HCT116 (cell line): Measurements from ENCODE around the gene TEKT3. TPM values are rescaled to one million over a fixed set of nuclear protein-coding genes. Genes with fewer than 3 reads are reported as not detected.

Source experiments
- ATAC-seq: fragments of 200-7000 bp; cut with Tn5 transposase; 2 replicates; pipeline ENCODE4 v1.9.1; 2020; ENCODE audit warnings: mild to moderate bottlenecking, moderate library complexity
- BruUV-seq: library from RNA; stranded (reverse); fragments of 400-500 nt; replicated peaks from 2 replicates; lab custom pipeline; 2021; lab: Mats Ljungman, UMichigan
- CTCF ChIA-PET: fragments of 300-600 bp; sonication (Branson Sonifier 250); formaldehyde crosslinking; loops from one replicate; lab custom pipeline; 2021; ENCODE audit warnings: antibody characterized with exemption; lab: Charles Lee
- POLR2A ChIA-PET: fragments of 300-600, 350-600 bp; sonication (Branson Sonifier 250); formaldehyde crosslinking; loops from one replicate; lab custom pipeline; 2021; ENCODE audit warnings: antibody characterized with exemption; lab: Charles Lee
- RAD21 ChIA-PET, 2 experiments: fragments of 300-600 bp; sonication (Branson Sonifier 250); formaldehyde crosslinking; loops; one replicate each; lab custom pipeline; 2023; ENCODE audit warnings: low total read pairs in 2 of 2; ENCODE audit not compliant: uncharacterized antibody in 2 of 2, unreplicated experiment in 2 of 2, low non-redundant PET in 1 of 2; lab: Charles Lee
- DNase-seq: peaks from one replicate; pipeline ENCODE4 v3.0.0-alpha.2; 2010; ENCODE audit warnings: low read depth, low spot score
- H2AFZ ChIP-seq: fragments of 200-600 bp; shearing (Covaris generic), sonication (generic); 2 replicates; pipeline ENCODE4 v1.6.1; 2017; ENCODE audit warnings: low read depth, mixed run types, mixed read lengths, antibody characterized with exemption, low read length; ENCODE audit not compliant: poor library complexity, severe bottlenecking
- H3K27ac ChIP-seq: 2 replicates; pipeline ENCODE4 v1.5.1; 2012; ENCODE audit warnings: low read depth, low read length
- H3K27me3 ChIP-seq: fragments of 200-600 bp; sonication (generic); 2 replicates; pipeline ENCODE4 v1.6.1; 2016; ENCODE audit warnings: mixed run types, low read length, mixed read lengths; ENCODE audit not compliant: insufficient read depth
- H3K36me3 ChIP-seq, 2 experiments: fragments of 200-500 bp in 1 of 2; fragments of 200-600 bp in 1 of 2; sonication (Bioruptor generic) in 1 of 2; sonication (generic) in 1 of 2; 2 replicates each; pipeline versions ENCODE4 v1.5.1 to v1.6.1; 2014 to 2016; ENCODE audit warnings: low read length in 2 of 2, inconsistent platforms in 1 of 2, mixed read lengths in 1 of 2, mixed run types in 1 of 2; ENCODE audit not compliant: insufficient read depth in 2 of 2, control insufficient read depth in 1 of 2
- H3K4me1 ChIP-seq, 2 experiments: fragments of 200-600 bp in 1 of 2; sonication (generic) in 1 of 2; 2 replicates each; pipeline versions ENCODE4 v1.5.1 to v1.6.1; 2012 to 2017; ENCODE audit warnings: low read length in 2 of 2, inconsistent platforms in 1 of 2, mild to moderate bottlenecking in 1 of 2, mixed read lengths in 1 of 2, mixed run types in 1 of 2, moderate library complexity in 1 of 2; ENCODE audit not compliant: insufficient read depth in 2 of 2, control insufficient read depth in 1 of 2
- H3K4me2 ChIP-seq: fragments of 200-600 bp; sonication (generic); 2 replicates; pipeline ENCODE4 v1.6.1; 2017; ENCODE audit warnings: mixed run types, low read length, mixed read lengths
- H3K4me3 ChIP-seq, 2 experiments: fragments of 200-600 bp in 1 of 2; sonication (generic) in 1 of 2; replicated peaks in 1 of 2; 2 replicates each; pipeline ENCODE4 v1.5.1; 2011 to 2016; ENCODE audit warnings: low read length in 2 of 2, control low read depth in 1 of 2, low read depth in 1 of 2, mild to moderate bottlenecking in 1 of 2, mixed read lengths in 1 of 2, mixed run types in 1 of 2
- H3K79me2 ChIP-seq: fragments of 200-600 bp; sonication (generic); 2 replicates; pipeline ENCODE4 v1.6.1; 2017; ENCODE audit warnings: mild to moderate bottlenecking, mixed run types, low read length, moderate library complexity, mixed read lengths; ENCODE audit not compliant: insufficient read depth
- H3K9ac ChIP-seq: fragments of 200-600 bp; sonication (generic); 2 replicates; pipeline ENCODE4 v1.6.1; 2016; ENCODE audit warnings: low read length, mixed read lengths
- H3K9me2 ChIP-seq: fragments of 200-600 bp; sonication (generic), shearing (Covaris generic); 2 replicates; pipeline ENCODE4 v1.6.1; 2017; ENCODE audit warnings: mixed run types, mild to moderate bottlenecking, moderate library complexity; ENCODE audit not compliant: insufficient read depth
- H3K9me3 ChIP-seq, 2 experiments: fragments of 200-500 bp in 1 of 2; fragments of 200-600 bp in 1 of 2; sonication (Bioruptor generic) in 1 of 2; sonication (generic) in 1 of 2; 2 replicates each; pipeline ENCODE4 v1.6.1; 2014 to 2017; ENCODE audit warnings: low read length in 2 of 2, mixed read lengths in 2 of 2, inconsistent platforms in 1 of 2, low read depth in 1 of 2, mild to moderate bottlenecking in 1 of 2, mixed run types in 1 of 2, moderate library complexity in 1 of 2; ENCODE audit not compliant: control insufficient read depth in 1 of 2, insufficient read depth in 1 of 2
- H4K20me1 ChIP-seq: fragments of 200-600 bp; sonication (generic), shearing (Covaris generic); 2 replicates; pipeline ENCODE4 v1.6.1; 2017; ENCODE audit warnings: mixed run types, mild to moderate bottlenecking, moderate library complexity; ENCODE audit not compliant: insufficient read depth
- CEBPB ChIP-seq: IDR thresholded peaks from 2 replicates; pipeline ENCODE4 v1.6.1; 2012; ENCODE audit warnings: low read depth
- CTCF ChIP-seq, 3 experiments: fragments of 200-600 bp in 1 of 3; sonication (generic) in 1 of 3; IDR thresholded peaks in 2 of 3; conservative IDR thresholded peaks in 1 of 3; 2 replicates each; pipeline ENCODE4 v1.5.1; 2012 to 2017; ENCODE audit warnings: low read depth in 2 of 3, low read length in 2 of 3, antibody characterized with exemption in 1 of 3, borderline replicate concordance in 1 of 3, control low read depth in 1 of 3, mild to moderate bottlenecking in 1 of 3, mixed read lengths in 1 of 3, mixed run types in 1 of 3, moderate library complexity in 1 of 3; ENCODE audit not compliant: insufficient read depth in 1 of 3
- ELF1 ChIP-seq: IDR thresholded peaks from 2 replicates; pipeline ENCODE4 v1.6.1; 2012; ENCODE audit warnings: low read depth, borderline replicate concordance
- EZH2 ChIP-seq: fragments of 200-600 bp; sonication (generic); IDR thresholded peaks from 2 replicates; pipeline ENCODE4 v1.6.1; 2017; ENCODE audit warnings: antibody characterized with exemption, mixed run types
- FOSL1 ChIP-seq: IDR thresholded peaks from 2 replicates; pipeline ENCODE4 v1.6.1; 2012; ENCODE audit warnings: low read depth
- JUND ChIP-seq: IDR thresholded peaks from 2 replicates; pipeline ENCODE4 v1.6.1; 2012
- POLR2A ChIP-seq: IDR thresholded peaks from 2 replicates; pipeline ENCODE4 v1.7.0; 2011; ENCODE audit warnings: borderline replicate concordance; ENCODE audit not compliant: insufficient read depth, insufficient read length; ENCODE audit errors: extremely low read depth
- POLR2AphosphoS5 ChIP-seq: IDR thresholded peaks from 2 replicates; pipeline ENCODE4 v1.6.1; 2011; ENCODE audit warnings: mild to moderate bottlenecking, low read depth, low read length, moderate library complexity
- RAD21 ChIP-seq: IDR thresholded peaks from 2 replicates; pipeline ENCODE4 v1.6.1; 2012; ENCODE audit warnings: low read depth, mild to moderate bottlenecking
- TCF7L2 ChIP-seq: IDR thresholded peaks from 2 replicates; pipeline ENCODE4 v1.7.0; 2011; ENCODE audit warnings: borderline replicate concordance, inconsistent platforms; ENCODE audit not compliant: insufficient read depth, insufficient read length; ENCODE audit errors: extremely low read depth
- ZFX ChIP-seq: fragments of 450-650 bp; IDR thresholded peaks from 2 replicates; pipeline ENCODE4 v1.6.1; 2017
- ZNF274 ChIP-seq: fragments of 200-500 bp; sonication (Bioruptor generic); IDR thresholded peaks from 2 replicates; pipeline ENCODE4 v1.6.1; 2014; ENCODE audit warnings: mild to moderate bottlenecking, low read depth, low read length, inconsistent platforms
- intact Hi-C: fragments of 100-400 bp; cut with micrococcal nuclease; formaldehyde crosslinking; loops from 2 replicates; pipeline ENCODE4 v1.10.0; 2022
- total RNA-seq: library from RNA; stranded (reverse); gene quantifications from one replicate; pipeline ENCODE4 v1.2.1, GENCODE V29; 2021; ENCODE audit not compliant: unreplicated experiment

Gene TEKT3
- total RNA-seq, 1 experiment from 2014 or later = 0.64 TPM

GRCh38 chr17:15268461-15268860 lies 72.9 kb downstream of the TEKT3 start:
- CTCF ChIA-PET = no interaction called here

More at GRCh38 chr17:15268461-15268860, 72.9 kb downstream of the TEKT3 start:
- no peak for ATAC-seq
- intact Hi-C loops = loop anchor here (10.0 kb wide), 1 partner anchor 556 kb away; no protein-coding TSS in a partner anchor
- POLR2A ChIA-PET = no interaction called here
- Histone ChIP-seq H3K9me2 (no peaks in the 10 kb centered on the region), H2AFZ (no peak overlapping the region)
- TF ChIP-seq ZNF274 (no peak), EZH2 (no peak), RAD21 (no peak), ELF1 (no peak), JUND (no peak), ZFX (no peak), TCF7L2 (no peak), POLR2AphosphoS5 (no peak), POLR2A (no peak), CTCF (IDR thresholded peaks at IDR 0.05 in 2 of 3, conservative IDR thresholded peaks at IDR 0.05 in 1 of 3; ENCODE audit: borderline replicate concordance in 1 of 3, insufficient read depth in 1 of 3, low read depth in 2 of 3, low read length in 2 of 3) (no peak), FOSL1 (no peak), CEBPB (no peak)
- TF ChIP-seq, all 23 proteins: peak for 0
- no peak overlapping the region for H3K4me3 ChIP-seq
- no peak overlapping the region for H3K4me2 ChIP-seq
- H3K27me3 ChIP-seq = no peaks in the 10 kb centered on the region
- H4K20me1 ChIP-seq = no peaks in the 10 kb centered on the region
- H3K36me3 ChIP-seq = no peaks in the 10 kb centered on the region
- no peaks in the 10 kb centered on the region for H3K9me3 ChIP-seq
- H3K4me1 ChIP-seq = peaks cover 7 to 19% of the 10 kb centered on the region in 2 experiments; a peak in 3 of 4 replicates
- BruUV-seq = no TSS peak
- H3K79me2 ChIP-seq = no peaks in the 10 kb centered on the region
- no peak overlapping the region for H3K9ac ChIP-seq
- H3K27ac ChIP-seq = no peak overlapping the region
- RAD21 ChIA-PET = no interaction called here
- no peak for DNase-seq
